GM18951 (cell line): ENCODE results near the gene RBMS3.
"Not testable (repeated sequence)": the region's sequence is repeated elsewhere in the genome, so short reads cannot be mapped to it uniquely, and the experiment has no call there.

ENCODE experiments used
- POLR2A ChIP-seq: IDR thresholded peaks from 4 replicates; pipeline ENCODE4 v1.6.1; 2011; ENCODE audit warnings: mild to moderate bottlenecking; ENCODE audit not compliant: insufficient read length, insufficient read depth; ENCODE audit errors: extremely low read depth
- in situ Hi-C: fragments of 300-500 bp; cut with MboI; formaldehyde crosslinking; loops from one replicate; pipeline ENCODE4 v1.12.0; 2022; ENCODE audit warnings: low sequenced_read_pairs, mixed read lengths, inconsistent platforms; ENCODE audit not compliant: unreplicated experiment

Gene RBMS3

GRCh38 chr3:29381595-29381994 is 100.7 kb downstream of the RBMS3 start:
- in situ Hi-C loops = no loop called here
- TF ChIP-seq POLR2A = no peak

DNA sequence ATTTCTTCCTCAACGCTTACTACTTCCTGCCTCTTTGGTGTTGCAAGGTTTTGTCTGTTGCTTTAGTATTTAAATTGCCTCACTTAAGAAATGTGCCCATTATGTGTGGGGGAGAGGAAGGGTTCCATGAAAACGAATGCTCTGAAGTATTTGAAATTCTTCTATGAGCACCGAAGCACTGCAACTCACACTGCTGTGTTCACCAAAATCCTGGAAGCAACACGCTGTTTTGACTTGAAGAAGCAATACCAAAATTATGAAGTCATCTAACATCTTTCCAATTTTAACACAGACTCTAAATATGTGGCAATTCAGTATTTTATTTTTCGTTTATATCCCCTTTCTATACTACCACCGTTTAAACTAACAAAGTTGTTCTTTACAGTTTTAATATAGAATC is 101.5 kb downstream of the RBMS3 start:
- no peak for TF ChIP-seq POLR2A
- in situ Hi-C loops = no loop called here

DNA sequence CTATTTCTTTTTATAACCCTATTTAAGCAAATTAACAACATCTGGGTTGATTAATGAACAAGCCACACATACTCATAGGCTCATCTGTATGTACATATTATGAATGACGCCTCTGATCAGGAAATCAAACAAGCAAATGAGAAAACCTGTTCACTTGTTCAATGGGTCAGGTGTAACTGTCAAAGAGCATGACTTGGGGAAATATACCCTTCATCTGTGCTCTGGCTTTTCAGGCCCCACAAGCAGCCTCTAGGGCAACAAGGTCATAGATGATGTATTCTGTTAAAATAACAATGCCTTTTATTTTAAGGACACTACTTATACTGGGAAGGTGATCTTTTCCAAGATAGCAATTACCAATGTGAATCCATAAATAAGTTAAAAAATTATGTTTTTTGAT is 102.0 kb downstream of the RBMS3 start:
- no peak for TF ChIP-seq POLR2A
- in situ Hi-C loops = no loop called here

- in situ Hi-C loops = no loop called here
- TF ChIP-seq POLR2A = no peak
Measured at GRCh38 chr3:29384640-29385039, 103.8 kb downstream of the RBMS3 start.

GRCh38 chr3:29385046-29385830 is 104.4 kb downstream of the RBMS3 start:
- in situ Hi-C loops = no loop called here

DNA sequence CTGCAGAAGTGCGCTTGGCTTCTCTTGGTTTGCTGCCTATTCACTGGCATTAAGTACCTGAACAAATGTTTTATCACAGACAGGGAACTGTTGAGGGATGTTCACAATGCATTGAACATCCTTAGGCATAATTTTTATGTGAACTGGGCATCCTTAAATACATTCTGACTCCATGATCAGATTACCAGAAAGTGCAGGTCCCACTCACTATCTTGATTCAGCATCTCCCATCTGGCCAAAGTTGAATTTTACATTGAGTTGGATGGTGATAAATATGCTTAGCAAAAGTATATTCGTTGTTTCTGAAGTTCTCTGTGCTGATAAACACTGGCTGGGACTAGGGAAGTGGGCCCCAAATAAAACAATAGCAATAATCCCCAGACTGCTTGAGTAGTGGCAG is 108.5 kb downstream of the RBMS3 start:
- in situ Hi-C loops = no loop called here
- no peak for TF ChIP-seq POLR2A

More at GRCh38 chr3:29385046-29385830, 104.4 kb downstream of the RBMS3 start:
- TF ChIP-seq POLR2A = no peak

DNA sequence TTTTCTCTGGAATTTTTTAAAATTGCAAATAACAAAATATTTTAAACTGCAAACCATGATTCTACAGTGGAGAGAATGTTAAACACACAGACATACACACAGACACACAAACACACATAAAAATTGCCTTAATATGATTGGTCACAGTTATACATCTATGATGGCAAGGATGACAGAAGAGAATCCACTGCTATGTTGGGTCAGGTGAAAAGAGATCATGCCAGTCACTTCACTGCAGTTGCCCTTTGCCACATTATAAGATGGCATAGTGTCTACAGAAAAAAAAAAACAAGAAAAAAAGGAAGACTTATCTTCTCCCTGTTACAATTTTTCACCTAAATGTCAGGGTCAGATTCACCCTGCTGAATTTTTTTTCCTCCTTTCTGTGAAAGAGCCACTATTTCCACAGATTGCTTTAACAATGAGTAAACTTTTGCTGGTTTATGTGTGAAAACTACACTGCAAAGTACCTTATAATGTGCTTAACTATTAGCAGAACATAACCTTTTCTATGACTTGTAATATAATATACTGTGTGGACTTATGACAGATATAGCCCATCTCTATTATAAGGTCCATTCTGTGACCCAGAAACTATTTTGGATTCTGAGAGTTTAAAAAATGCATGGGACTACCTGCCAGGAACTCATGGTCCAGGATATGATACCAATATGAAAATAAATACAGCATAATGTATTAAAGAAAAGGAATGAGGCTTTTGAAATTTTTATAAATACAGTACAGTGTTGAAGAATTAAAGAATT is 111.9 kb downstream of the RBMS3 start:
- TF ChIP-seq POLR2A = no peak
- in situ Hi-C loops = no loop called here

- in situ Hi-C loops = not testable (repeated sequence)
Measured at GRCh38 chr3:29393946-29394345, 113.1 kb downstream of the RBMS3 start.

- TF ChIP-seq POLR2A = no peak
- in situ Hi-C loops = no loop called here
Measured at GRCh38 chr3:29397406-29397805, 116.5 kb downstream of the RBMS3 start.

DNA sequence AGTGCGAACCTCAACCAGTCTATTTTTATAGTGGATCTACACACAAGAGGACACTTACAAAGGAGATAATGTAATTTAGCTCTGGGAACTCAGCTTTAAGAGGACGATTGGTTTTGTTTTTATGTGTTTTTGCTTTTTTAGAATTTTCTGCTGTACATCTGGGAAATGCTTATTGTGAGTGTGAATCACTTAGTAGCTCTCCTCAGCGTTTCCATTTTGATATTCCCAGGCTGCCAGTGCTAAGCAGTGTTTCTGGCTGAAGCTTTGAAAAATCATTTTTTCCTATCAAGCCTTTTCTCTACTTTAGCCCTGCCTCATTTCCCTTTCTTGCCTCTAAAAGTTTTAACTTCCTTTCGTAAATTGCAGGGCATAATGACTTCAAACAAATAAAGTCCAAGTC is 117.9 kb downstream of the RBMS3 start:
- in situ Hi-C loops = no loop called here
- no peak for TF ChIP-seq POLR2A

DNA sequence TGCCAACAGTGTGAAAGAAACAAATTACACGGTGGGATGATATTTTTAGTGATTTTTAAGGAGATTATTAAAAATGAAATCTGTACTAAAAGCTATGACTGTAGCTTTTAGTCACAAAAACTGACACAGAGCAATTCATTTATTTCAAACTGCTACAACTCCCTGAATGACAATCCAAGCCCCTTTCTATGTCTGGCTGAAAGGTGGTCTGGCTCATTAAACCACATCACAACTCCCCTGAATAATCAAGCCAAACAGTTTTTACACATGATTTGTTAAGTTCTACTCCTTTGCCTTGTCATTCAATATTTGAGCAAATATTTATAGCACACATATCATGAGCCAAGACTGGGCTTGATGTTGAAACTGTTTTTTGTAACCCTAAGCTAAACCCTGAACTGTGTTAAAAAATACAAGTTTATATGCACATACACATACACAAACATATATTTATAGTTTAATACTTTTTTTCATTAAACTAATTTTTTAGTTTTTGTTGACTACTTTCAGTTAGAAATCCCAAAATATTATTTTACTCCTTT is 125.5 kb downstream of the RBMS3 start:
- TF ChIP-seq POLR2A = no peak
- in situ Hi-C loops = no loop called here

DNA sequence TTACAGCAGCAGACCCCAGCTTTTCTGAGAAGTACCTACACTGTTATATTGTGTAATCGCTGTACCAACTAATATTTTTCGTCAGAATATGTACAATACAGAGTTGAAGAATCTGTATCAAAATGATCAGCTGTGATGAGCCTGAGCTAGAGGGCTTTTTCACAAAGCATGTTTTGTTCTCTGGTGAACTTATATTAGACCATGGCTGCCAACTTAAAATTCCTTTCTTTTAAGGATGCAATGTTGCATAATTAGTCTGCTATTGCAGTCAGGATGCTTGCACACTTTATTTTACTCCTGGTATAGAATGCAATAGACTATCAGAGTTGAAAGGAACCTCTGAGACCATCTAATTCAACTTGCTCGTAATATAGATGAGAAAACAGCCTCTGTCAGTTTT is 127.8 kb downstream of the RBMS3 start:
- no peak for TF ChIP-seq POLR2A

DNA sequence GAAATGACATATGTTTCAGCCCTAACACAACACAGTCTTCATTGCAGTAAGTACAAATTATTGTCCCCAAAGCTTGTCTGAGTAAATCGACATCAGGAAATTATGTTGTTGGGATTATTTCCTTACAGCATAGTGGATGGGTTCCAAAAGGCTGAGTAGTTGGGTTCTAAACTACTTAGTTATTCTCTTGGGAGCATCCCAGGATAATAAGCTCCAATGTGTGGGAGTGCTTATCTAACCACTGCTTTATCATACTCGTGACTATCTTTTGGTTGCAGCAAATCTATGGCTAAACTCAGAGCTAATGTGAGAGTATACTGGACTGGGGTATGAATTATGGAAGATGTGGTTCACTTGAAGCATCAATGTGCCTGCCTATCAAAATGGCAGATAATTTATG is 128.5 kb downstream of the RBMS3 start:
- in situ Hi-C loops = no loop called here
- TF ChIP-seq POLR2A = no peak

More for the DNA sequence above, 127.8 kb downstream of the RBMS3 start:
- in situ Hi-C loops = no loop called here

DNA sequence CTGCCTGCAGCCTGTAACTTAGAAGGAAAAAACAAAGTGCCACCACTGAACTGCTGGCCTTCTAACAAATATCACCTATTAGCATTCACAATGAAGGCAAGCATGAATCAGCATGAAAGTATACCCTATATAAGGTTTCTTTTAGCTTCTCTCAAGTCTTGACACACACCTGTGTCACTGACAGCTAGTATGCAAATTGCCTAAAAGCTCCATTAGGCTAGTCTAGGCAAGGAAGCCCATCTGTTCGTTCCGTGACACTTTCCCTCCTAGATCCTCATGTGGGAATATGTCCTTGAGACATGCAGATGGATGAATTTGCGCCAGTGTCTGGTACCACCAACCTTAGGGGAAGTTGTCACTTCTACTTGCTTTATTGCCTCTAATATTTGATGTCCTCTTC is 129.3 kb downstream of the RBMS3 start:
- in situ Hi-C loops = no loop called here
- TF ChIP-seq POLR2A = no peak

DNA sequence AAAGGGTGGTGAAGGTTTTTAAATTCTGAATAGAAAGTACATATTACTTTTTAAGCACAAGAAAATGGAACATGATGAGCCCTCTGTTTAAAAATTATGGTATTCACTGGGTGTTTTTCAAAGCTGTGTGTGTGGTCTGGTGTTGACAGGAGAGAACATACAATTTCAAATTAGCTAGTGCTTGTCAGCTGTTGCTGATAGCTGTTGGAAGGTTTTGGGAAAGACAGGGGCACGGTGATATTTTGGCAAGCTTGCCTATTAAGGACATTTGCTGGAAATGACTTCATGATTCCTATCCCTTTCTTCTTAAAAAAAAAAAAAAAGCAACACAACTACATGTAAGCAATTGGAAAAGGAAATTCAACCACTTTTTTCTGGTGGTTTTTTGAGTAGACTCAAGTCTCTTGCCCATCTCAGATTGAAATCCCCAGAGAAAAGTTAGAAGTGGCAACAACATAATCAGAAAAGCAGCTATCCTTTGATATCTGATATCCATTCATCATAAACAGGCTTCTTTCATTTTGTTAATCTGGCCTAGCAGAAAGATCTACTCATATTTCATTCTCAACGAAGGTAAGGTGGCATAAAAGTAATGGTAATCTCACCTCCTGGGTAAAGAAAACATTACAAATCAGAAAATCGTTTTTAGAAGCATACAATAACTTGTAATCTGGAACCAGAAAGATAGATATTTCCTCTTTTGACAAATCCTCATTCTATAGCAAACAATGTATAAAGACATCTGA is 130.0 kb downstream of the RBMS3 start:
- in situ Hi-C loops = no loop called here
- no peak for TF ChIP-seq POLR2A
